Fibroblast of the aortic adventitia (primary cell): ENCODE results near the gene C1orf159. TPM values are rescaled to one million over a fixed set of nuclear protein-coding genes. Genes with fewer than 3 reads are reported as not detected.

ENCODE experiments used
- total RNA-seq: library from RNA; depleted of rRNA; stranded (reverse); fragments of >200 nt; gene quantifications from 2 replicates; pipeline ENCODE4 v1.2.3, GENCODE V29; 2012; ENCODE audit warnings: low replicate concordance

Gene C1orf159
- total RNA-seq, 1 donor = 7.7 TPM

Other genes starting within 250 kb of the C1orf159 start
- gene SAMD11, start 192.2 kb downstream of the C1orf159 start, total RNA-seq = 1.6 and 12.4 TPM in 2 replicates
- 41.0 and 54.1 TPM in 2 replicates for gene NOC2L, start 156.8 kb downstream of the C1orf159 start, total RNA-seq
- gene KLHL17, start 155.5 kb downstream of the C1orf159 start, total RNA-seq = 1.8 and 5.0 TPM in 2 replicates
- gene PLEKHN1, start 149.6 kb downstream of the C1orf159 start, total RNA-seq = 0.54 TPM in 1 of 2 replicates, not detected in the other
- gene PERM1, start 134.0 kb downstream of the C1orf159 start, total RNA-seq = 0.57 TPM in 1 of 2 replicates, not detected in the other
- gene HES4, start 116.0 kb downstream of the C1orf159 start, total RNA-seq = 0.36 and 0.82 TPM in 2 replicates
- 34.7 and 39.6 TPM in 2 replicates for gene ISG15, start 102.6 kb downstream of the C1orf159 start, total RNA-seq
- gene AGRN, start 96.0 kb downstream of the C1orf159 start, total RNA-seq = 7.9 and 85.7 TPM in 2 replicates
- gene RNF223, start 41.8 kb downstream of the C1orf159 start, total RNA-seq = not detected in 2 replicates
- gene TTLL10, start 57.8 kb upstream of the C1orf159 start, total RNA-seq = not detected in 2 replicates
- gene TNFRSF18, start 90.5 kb upstream of the C1orf159 start, total RNA-seq = not detected in 2 replicates
- 0.65 TPM in 1 of 2 replicates, not detected in the other for gene TNFRSF4, start 98.1 kb upstream of the C1orf159 start, total RNA-seq
- gene SDF4, start 115.9 kb upstream of the C1orf159 start, total RNA-seq = 91.6 and 126 TPM in 2 replicates
- 24.7 and 37.1 TPM in 2 replicates for gene B3GALT6, start 116.1 kb upstream of the C1orf159 start, total RNA-seq
- gene C1QTNF12, start 130.6 kb upstream of the C1orf159 start, total RNA-seq = 0.65 and 1.4 TPM in 2 replicates
- 19.9 and 35.3 TPM in 2 replicates for gene UBE2J2, start 157.8 kb upstream of the C1orf159 start, total RNA-seq
- gene SCNN1D, start 164.3 kb upstream of the C1orf159 start, total RNA-seq = 0.54 and 0.74 TPM in 2 replicates
- gene ACAP3, start 191.8 kb upstream of the C1orf159 start, total RNA-seq = 43.2 and 106 TPM in 2 replicates
- 21.3 and 25.9 TPM in 2 replicates for gene PUSL1, start 192.5 kb upstream of the C1orf159 start, total RNA-seq
- gene INTS11, start 208.6 kb upstream of the C1orf159 start, total RNA-seq = 35.0 and 53.1 TPM in 2 replicates
- gene CPTP, start 208.7 kb upstream of the C1orf159 start, total RNA-seq = 9.4 and 17.7 TPM in 2 replicates
- 0.09 and 0.57 TPM in 2 replicates for gene TAS1R3, start 215.2 kb upstream of the C1orf159 start, total RNA-seq
- 31.3 and 89.0 TPM in 2 replicates for gene DVL1, start 233.3 kb upstream of the C1orf159 start, total RNA-seq
- 367 and 605 TPM in 2 replicates for gene MXRA8, start 242.5 kb upstream of the C1orf159 start, total RNA-seq